Upper lobe of left lung (tissue), 4 donors: Measurements from ENCODE around the gene CLUH.

Experiments used
- EP300 ChIP-seq, 4 donors: sonication (generic); formaldehyde crosslinking; IDR thresholded peaks; one replicate each; pipeline ENCODE4 v1.5.1; 2017; ENCODE audit warnings: antibody characterized with exemption in 4 of 4, control low read depth in 2 of 4
- POLR2A ChIP-seq, 4 donors: fragments of 450-650 bp; IDR thresholded peaks; one replicate each; pipeline ENCODE4 v1.5.1; 2016 to 2017; ENCODE audit warnings: antibody characterized with exemption in 4 of 4, mild to moderate bottlenecking in 2 of 4
- TF ChIP-seq, protein P1 (sequence below), 6 experiments: fragments of 450-650 bp in 4 of 6; fragments of 200-600 bp in 2 of 6; sonication (generic) in 2 of 6; IDR thresholded peaks; one replicate each; pipeline ENCODE4 v1.5.1; 2016 to 2019; ENCODE audit warnings: antibody characterized with exemption in 6 of 6

- TF ChIP-seq POLR2A (IDR thresholded peaks at IDR 0.05) (no peak), EP300 (IDR thresholded peaks at IDR 0.05) (no peak)
- TF ChIP-seq, protein P1, sequence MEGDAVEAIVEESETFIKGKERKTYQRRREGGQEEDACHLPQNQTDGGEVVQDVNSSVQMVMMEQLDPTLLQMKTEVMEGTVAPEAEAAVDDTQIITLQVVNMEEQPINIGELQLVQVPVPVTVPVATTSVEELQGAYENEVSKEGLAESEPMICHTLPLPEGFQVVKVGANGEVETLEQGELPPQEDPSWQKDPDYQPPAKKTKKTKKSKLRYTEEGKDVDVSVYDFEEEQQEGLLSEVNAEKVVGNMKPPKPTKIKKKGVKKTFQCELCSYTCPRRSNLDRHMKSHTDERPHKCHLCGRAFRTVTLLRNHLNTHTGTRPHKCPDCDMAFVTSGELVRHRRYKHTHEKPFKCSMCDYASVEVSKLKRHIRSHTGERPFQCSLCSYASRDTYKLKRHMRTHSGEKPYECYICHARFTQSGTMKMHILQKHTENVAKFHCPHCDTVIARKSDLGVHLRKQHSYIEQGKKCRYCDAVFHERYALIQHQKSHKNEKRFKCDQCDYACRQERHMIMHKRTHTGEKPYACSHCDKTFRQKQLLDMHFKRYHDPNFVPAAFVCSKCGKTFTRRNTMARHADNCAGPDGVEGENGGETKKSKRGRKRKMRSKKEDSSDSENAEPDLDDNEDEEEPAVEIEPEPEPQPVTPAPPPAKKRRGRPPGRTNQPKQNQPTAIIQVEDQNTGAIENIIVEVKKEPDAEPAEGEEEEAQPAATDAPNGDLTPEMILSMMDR (IDR thresholded peaks at IDR 0.05) = no peak
Observed at GRCh38 chr17:2647957-2648356, 63.6 kb downstream of the CLUH start.
